DOHH2 (cell line): ENCODE measurements around the gene ERCC3.

Source experiments
- H3F3A ChIP-seq: fragments of 200-600 bp; sonication (generic), shearing (Covaris generic); 2 replicates; pipeline ENCODE4 v1.6.0; 2016; ENCODE audit warnings: antibody characterized with exemption, mild to moderate bottlenecking; ENCODE audit not compliant: control insufficient read depth, insufficient read depth
- H3K27ac ChIP-seq: fragments of 200-600 bp; sonication (generic); 2 replicates; pipeline ENCODE4 v1.5.1; 2014; ENCODE audit warnings: low read depth, mild to moderate bottlenecking, low read length, moderate library complexity
- H3K27me3 ChIP-seq: fragments of 200-600 bp; sonication (generic); 2 replicates; pipeline ENCODE4 v1.6.1; 2014; ENCODE audit warnings: mild to moderate bottlenecking, low read length, mixed read lengths; ENCODE audit not compliant: control insufficient read depth
- H3K36me3 ChIP-seq: fragments of 200-600 bp; sonication (generic); 2 replicates; pipeline ENCODE4 v1.6.1; 2014; ENCODE audit warnings: mild to moderate bottlenecking, low read length, moderate library complexity, mixed read lengths; ENCODE audit not compliant: control insufficient read depth
- H3K4me1 ChIP-seq: fragments of 200-600 bp; sonication (generic); 2 replicates; pipeline ENCODE4 v1.6.1; 2014; ENCODE audit warnings: mild to moderate bottlenecking, low read length, mixed read lengths; ENCODE audit not compliant: control insufficient read depth
- H3K4me2 ChIP-seq: fragments of 200-600 bp; sonication (generic); 2 replicates; pipeline ENCODE4 v1.6.0; 2014; ENCODE audit warnings: mild to moderate bottlenecking, low read length, moderate library complexity
- H3K4me3 ChIP-seq: fragments of 200-600 bp; sonication (generic); 2 replicates; pipeline ENCODE4 v1.5.1; 2014; ENCODE audit warnings: mild to moderate bottlenecking, low read length, mixed read lengths
- H3K79me2 ChIP-seq: fragments of 200-600 bp; sonication (generic); 2 replicates; pipeline ENCODE4 v1.6.1; 2014; ENCODE audit warnings: mild to moderate bottlenecking, low read length, mixed read lengths; ENCODE audit not compliant: control insufficient read depth
- H3K9me2 ChIP-seq: fragments of 200-600 bp; sonication (generic); replicated peaks from 2 replicates; pipeline ENCODE4 v1.6.1; 2014; ENCODE audit warnings: mild to moderate bottlenecking, low read length, mixed read lengths; ENCODE audit not compliant: control insufficient read depth
- H3K9me3 ChIP-seq: fragments of 200-600 bp; sonication (generic); 2 replicates; pipeline ENCODE4 v1.6.1; 2014; ENCODE audit warnings: antibody characterized with exemption, low read length, mixed read lengths; ENCODE audit not compliant: control insufficient read depth, insufficient read depth
- H4K20me1 ChIP-seq: fragments of 200-600 bp; sonication (generic); 2 replicates; pipeline ENCODE4 v1.6.0; 2014; ENCODE audit warnings: low read depth, mild to moderate bottlenecking, antibody characterized with exemption, low read length, moderate library complexity; ENCODE audit not compliant: control insufficient read depth, insufficient read depth
- EZH2phosphoT487 ChIP-seq: fragments of 200-600 bp; sonication (generic); IDR thresholded peaks from 2 replicates; pipeline ENCODE4 v1.6.1; 2017; ENCODE audit warnings: borderline replicate concordance, mild to moderate bottlenecking, antibody characterized with exemption, low read length, moderate library complexity, mixed read lengths
- TF ChIP-seq, protein P1 (sequence below): fragments of 200-600 bp; sonication (generic); IDR thresholded peaks from one replicate; pipeline ENCODE4 v1.5.1; 2014; ENCODE audit warnings: antibody characterized with exemption, mild to moderate bottlenecking, low read depth, low read length; ENCODE audit not compliant: poor library complexity, severe bottlenecking

Gene ERCC3

DNA sequence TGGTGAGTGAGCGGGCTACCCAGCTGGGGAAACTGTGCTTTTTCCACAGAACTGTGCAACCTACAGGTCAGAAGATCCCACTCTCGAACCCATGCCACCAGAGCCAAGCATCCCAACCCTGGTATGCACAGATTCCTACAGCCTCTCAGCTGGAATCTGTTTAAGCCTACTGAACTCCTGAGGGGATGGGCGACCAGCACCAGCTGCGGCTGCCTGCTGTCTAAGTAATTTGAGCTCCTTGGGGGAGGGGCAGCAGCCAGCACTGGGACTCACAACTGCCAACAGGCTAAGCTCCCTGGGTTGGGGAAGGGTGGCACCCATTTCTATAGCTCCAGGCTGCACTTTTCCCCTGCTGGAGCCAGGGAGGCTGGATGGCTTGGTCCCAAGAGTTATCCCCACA, 85.6 kb downstream of the ERCC3 start:
- Histone ChIP-seq H3K36me3 (no peaks in the 10 kb centered on the region), H3K4me2 (no peak overlapping the region), H3K27ac (no peak overlapping the region), H4K20me1 (no peaks in the 10 kb centered on the region), H3K4me1 (no peaks in the 10 kb centered on the region), H3K9me3 (peaks cover 4% of the 10 kb centered on the region; the same call in 1 of the 2 replicates), H3K27me3 (no peaks in the 10 kb centered on the region), H3K4me3 (no peak overlapping the region), H3K9me2 (no peaks in the 10 kb centered on the region), H3K79me2 (no peaks in the 10 kb centered on the region), H3F3A (no peaks in the 10 kb centered on the region)
- TF ChIP-seq, protein P1, sequence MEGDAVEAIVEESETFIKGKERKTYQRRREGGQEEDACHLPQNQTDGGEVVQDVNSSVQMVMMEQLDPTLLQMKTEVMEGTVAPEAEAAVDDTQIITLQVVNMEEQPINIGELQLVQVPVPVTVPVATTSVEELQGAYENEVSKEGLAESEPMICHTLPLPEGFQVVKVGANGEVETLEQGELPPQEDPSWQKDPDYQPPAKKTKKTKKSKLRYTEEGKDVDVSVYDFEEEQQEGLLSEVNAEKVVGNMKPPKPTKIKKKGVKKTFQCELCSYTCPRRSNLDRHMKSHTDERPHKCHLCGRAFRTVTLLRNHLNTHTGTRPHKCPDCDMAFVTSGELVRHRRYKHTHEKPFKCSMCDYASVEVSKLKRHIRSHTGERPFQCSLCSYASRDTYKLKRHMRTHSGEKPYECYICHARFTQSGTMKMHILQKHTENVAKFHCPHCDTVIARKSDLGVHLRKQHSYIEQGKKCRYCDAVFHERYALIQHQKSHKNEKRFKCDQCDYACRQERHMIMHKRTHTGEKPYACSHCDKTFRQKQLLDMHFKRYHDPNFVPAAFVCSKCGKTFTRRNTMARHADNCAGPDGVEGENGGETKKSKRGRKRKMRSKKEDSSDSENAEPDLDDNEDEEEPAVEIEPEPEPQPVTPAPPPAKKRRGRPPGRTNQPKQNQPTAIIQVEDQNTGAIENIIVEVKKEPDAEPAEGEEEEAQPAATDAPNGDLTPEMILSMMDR = no peak
- no peak for TF ChIP-seq EZH2phosphoT487
